NT2/D1 (cell line): Measurements from ENCODE around the gene CLDN34.

Source experiments
- SUZ12 ChIP-seq: IDR thresholded peaks from 2 replicates; pipeline ENCODE4 v1.6.1; 2011; ENCODE audit not compliant: insufficient read length, insufficient read depth; ENCODE audit errors: extremely low read depth
- YY1 ChIP-seq: IDR thresholded peaks from 2 replicates; pipeline ENCODE4 v1.6.1; 2011; ENCODE audit not compliant: insufficient read length, insufficient read depth

DNA sequence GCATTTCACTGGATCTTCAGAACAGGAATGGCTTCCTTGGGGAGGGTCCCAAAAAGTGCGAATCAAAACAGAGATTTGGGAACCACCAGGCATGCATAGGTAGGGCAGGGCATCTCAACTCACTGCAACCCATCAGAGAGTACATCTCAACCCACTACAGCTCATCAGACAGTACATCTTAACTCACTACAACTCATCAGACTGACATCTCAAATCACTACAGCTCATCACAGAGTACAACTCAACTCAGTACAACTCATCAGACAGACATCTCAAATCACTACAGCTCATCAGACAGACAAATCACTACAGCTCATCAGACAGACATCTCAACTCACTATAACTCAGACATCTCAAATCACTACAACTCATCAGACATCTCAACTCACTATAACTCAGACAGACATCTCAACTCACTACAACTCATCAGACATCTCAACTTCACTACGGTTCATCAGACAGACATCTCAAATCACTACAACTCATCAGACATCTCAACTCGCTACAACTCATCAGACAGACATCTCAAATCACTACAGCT is 47.5 kb upstream of the CLDN34 start:
- no peak for TF ChIP-seq YY1
- no peak for TF ChIP-seq SUZ12
